GM04503 (cell line): ENCODE results near the gene ARHGAP9.
"Not testable (repeated sequence)": the region's sequence is repeated elsewhere in the genome, so short reads cannot be mapped to it uniquely, and the experiment has no call there.

Experiments
- DNase-seq: peaks from one replicate; pipeline ENCODE4 v3.0.0-alpha.2; 2012; ENCODE audit warnings: low read depth

Gene ARHGAP9

GRCh38 chr12:57456737-57457490 is 22.8 kb downstream of the ARHGAP9 start:
- DNase-seq = no peak

GRCh38 chr12:57456145-57456700 is 23.4 kb downstream of the ARHGAP9 start:
- DNase-seq = no peak

GRCh38 chr12:57455374-57456144 is 24.1 kb downstream of the ARHGAP9 start:
- DNase-seq = no peak

GRCh38 chr12:57454566-57455373 is 24.9 kb downstream of the ARHGAP9 start, which contains the start of gene INHBE:
Gene INHBE (plus strand): TSS chr12:57455307. CDS start chr12:57455537, 230 bp downstream.
- DNase-seq = no peak

- no peak for DNase-seq
Measured at GRCh38 chr12:57454213-57454565, 25.5 kb downstream of the ARHGAP9 start.

DNA sequence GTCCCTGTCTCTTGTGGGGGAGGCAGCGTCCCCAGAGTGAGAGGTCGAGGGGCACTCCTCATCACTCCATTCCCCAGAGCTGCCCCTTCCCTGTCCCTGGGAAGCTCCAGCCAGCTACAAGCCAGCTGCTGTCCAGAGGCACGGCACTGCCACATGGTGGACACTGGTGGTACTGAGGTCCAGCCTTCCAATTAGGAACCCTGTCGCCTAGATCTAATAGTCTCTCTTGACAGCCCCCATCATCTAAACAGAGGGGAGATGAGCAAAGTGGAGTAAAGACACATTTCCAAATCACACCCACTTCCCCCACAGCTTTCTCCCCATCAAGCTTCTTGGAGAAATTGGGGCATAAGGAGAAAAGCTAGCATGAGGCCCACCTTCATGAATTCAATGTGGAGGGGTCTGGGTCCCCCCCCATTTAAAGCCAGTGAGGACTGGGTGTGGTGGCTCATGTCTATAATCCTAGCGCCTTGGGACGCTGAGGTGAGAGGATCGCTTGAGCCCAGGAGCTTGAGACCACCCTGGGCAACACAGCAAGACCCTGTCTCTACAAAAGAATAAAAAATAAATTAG is 26.6 kb downstream of the ARHGAP9 start:
- DNase-seq = no peak

DNA sequence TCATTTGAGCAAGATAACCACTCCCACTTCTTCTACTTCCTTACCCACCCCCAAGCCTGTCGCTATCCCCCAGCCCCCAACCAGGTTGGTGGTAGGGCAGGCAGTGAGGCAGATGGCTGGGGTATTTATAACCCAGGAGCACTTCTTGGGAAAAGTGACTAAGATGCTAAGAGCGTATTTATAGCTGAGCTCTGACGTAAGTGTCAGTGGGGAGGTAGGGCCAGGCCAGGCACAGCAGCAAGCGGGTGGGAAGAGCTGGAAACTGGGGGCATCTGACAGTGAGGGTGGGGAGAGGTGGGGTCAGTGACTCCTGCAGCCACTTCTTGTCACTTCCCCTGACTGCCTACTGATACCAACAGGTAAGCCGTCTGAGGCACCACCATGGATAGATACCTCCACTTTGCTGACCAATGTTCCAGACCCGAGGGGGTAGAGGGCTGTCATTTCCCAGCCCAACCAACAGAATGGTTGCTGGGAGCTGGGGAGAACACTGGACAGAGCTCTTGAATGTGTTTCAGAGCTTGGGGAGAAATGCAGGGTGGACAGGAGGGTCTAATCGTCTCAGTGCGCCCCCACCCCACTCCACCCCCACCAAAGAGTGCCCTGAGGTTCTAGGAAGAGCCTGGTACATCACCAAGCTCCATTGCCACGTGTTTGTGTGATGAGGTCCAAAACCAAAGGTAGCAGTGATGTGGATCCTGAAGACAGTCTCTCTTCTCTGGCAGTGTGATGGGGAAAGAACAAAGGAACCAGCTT is 27.3 kb downstream of the ARHGAP9 start:
- DNase-seq = peak; percentile 66

DNA sequence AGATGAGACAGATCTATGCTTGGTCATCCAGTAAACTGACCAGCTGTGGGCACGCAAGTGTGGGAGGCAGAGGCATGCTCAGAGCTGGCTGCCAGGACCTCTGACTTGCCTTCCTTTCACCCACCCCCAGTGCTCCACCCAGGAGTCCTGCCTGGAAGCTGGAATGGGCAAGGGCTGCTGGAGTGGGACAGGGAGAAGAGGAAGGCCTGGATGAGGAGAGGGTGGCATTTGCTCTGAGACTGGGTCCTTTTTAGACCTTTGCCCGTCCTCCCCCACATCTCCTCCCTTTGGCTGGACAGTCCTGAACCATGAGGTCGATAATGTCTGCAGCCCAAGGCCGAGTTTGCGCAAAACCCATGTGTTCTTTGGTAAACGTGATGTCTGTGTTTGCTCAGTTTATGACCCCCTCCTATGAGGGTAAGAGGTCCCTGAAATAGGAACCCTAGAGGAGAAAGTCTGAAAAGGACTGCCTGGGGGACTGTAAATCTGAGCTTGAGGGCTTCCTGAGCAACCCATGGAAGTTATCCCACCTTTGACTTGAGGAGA is 28.4 kb downstream of the ARHGAP9 start:
- DNase-seq = no peak

- DNase-seq = no peak
Measured at GRCh38 chr12:57450057-57450456, 29.6 kb downstream of the ARHGAP9 start.

DNA sequence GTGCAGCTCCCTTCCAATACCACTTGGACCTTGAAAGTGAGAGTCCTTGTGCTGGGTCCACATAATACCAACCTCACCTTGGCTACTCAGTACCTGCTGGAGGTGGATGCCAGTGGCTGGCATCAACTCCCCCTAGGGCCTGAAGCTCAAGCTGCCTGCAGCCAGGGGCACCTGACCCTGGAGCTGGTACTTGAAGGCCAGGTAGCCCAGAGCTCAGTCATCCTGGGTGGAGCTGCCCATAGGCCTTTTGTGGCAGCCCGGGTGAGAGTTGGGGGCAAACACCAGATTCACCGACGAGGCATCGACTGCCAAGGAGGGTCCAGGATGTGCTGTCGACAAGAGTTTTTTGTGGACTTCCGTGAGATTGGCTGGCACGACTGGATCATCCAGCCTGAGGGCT is 30.3 kb downstream of the ARHGAP9 start:
- no peak for DNase-seq

- DNase-seq = no peak
Measured at GRCh38 chr12:57448669-57449068, 31.0 kb downstream of the ARHGAP9 start.

DNA sequence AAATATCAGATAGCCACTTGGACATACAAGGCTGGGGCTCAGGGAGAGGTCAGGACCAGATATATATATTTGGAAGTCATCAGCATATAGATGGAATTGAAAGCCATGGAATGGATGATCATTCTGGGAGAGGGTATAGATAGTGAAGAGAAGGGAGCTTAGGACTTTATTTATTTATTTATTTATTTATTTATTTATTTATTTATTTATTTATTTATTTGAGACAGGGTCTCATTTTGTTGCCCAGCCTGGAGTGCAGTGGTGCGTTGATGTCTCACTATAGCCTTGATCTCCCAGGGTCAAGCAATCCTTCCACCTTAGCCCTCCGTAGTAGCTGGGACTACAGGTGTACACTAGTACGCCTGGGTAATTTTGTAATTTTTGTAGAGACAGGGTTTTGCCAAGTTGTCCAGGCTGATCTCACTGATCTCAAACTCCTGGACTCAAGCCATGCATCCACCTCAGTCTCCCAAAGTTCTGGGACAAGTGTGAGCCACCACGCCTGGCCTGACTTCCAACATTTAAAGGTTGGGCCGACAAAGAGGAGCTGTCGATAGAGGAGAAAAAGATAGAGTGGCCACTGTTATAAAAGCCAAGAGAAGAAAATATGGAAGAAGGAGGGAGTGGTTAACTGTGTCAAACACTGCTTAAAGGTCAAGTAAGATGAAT is 33.2 kb downstream of the ARHGAP9 start:
- no peak for DNase-seq

- no peak for DNase-seq
Measured at GRCh38 chr12:57444744-57445143, 34.9 kb downstream of the ARHGAP9 start.

DNA sequence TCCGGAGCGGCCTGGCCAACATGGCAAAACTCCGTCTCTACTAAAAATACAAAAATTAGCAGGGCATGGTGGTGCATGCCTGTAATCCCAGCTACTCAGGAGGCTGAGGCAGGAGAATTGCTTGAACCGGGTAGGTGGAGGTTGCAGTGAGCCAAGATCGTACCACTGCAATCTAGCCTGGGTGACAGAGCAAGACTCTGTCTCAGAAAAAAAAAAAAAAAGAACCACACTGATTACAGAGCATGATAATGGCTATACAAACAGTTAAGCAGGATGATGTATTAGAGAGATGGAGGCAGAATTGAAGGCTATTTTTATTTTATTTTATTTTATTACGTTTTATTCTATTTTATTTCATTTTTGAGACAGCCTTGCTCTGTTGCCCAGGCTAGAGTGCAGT is 35.3 kb downstream of the ARHGAP9 start:
- DNase-seq = not testable (repeated sequence)

- DNase-seq = no peak
Measured at GRCh38 chr12:57441846-57442427, 37.7 kb downstream of the ARHGAP9 start.

DNA sequence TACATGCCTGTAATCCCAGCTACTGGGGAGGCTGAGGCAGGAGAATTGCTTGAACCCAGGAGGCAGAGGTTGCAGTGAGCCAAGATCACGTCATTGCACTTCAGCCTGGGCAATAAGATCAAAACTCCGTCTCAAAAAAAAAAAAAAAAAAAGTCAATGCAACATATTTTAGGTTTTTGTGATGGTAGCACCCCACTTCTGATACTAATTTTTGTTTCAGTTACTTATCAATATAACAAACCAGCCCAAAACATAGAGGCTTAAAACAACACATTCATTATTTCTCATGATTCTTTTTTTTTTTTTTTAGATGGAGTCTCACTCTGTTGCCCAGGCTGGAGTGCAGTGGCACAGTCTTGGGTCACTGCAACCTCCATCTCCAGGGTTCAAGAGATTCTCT is 38.3 kb downstream of the ARHGAP9 start:
- DNase-seq = not testable (repeated sequence)

DNA sequence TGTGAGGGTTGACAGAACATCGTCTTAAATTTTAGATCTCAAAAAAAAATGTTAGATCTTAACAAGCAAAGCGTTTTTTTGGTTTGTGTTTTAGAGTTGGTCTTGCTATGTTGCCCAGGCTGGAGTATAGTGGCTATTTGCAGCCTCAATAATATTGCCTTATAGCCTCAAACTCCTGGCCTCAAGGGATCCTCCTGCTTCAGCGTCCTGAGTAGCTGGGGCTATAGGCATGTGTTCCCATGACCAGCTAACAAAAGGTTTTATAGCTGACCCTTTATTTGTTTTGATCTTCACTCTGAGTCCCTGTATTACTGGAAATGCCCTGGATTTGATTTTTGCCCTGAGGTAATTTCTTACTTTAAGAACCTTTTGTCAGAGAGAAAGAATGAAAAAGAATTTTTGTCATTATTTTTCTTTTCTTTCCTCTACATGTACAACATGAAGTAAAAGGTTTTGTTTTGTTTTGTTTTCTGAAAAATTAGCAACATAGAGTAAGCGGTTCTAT is 39.9 kb downstream of the ARHGAP9 start:
- no peak for DNase-seq

DNA sequence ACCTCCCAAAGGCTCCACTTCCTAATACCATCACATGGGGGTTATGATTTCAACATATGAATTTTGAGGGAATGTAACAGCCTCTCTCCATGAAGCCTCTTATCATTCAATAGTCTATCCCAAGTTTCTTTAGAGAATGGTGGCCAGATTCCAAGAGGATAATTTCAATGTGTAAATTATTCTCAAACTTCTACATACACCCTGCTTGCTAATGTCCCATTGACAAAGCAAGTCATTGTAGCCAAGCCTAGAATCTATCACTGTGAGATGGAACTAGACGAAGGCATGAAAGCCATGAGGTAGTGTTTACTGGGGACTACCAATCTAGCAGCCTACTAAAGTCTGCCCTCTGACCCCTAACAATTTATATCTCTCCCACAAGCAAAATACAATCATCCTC is 41.3 kb downstream of the ARHGAP9 start:
- no peak for DNase-seq

DNA sequence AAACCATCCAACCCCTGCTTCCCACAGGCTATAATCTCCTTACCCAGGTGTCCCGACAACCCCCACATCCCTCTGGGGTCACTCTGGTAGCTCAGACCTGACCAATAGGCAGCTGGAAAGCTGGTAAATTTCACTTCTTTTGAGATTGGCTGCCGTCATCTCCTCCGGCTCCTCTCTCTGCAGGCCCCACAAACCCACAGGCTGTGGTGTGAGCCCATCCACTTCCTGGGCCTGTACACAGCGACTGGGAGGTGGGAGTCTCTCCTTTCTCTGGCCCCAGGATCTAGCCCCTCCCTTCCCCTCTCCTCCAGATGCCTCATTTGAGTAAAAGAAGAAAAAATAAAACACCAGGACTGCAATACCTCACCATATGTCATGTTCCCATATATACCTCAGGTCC is 44.4 kb downstream of the ARHGAP9 start:
- no peak for DNase-seq
